ENCODE results near the gene GM2A. TPM values are rescaled to one million over a fixed set of nuclear protein-coding genes. Genes with fewer than 3 reads are reported as not detected.

The GM2A gene
- total and polyA plus RNA-seq, 2 donors: 36.6 to 38.4 TPM

GRCh38 chr5:151317871-151318270 lies 64.9 kb downstream of the GM2A start:
- Histone ChIP-seq H3K36me3 (ENCODE audit: control insufficient read depth in 2 of 2, insufficient read depth in 2 of 2, low read length in 1 of 2) (no peaks in the 10 kb centered on the region), H3K4me1 (ENCODE audit: control insufficient read depth in 2 of 2, insufficient read depth in 2 of 2, low read length in 2 of 2) (no peaks in the 10 kb centered on the region), H3K4me3 (ENCODE audit: low read length in 2 of 2) (no peak overlapping the region), H3K9me3 (ENCODE audit: control insufficient read depth in 2 of 2, insufficient read depth in 1 of 2, low read length in 1 of 2) (peaks cover 0 to 4% of the 10 kb centered on the region in 2 donors), H3K27ac (ENCODE audit: low read depth in 1 of 2, low read length in 1 of 2) (no peak overlapping the region), H3K27me3 (ENCODE audit: control insufficient read depth in 2 of 2, insufficient read depth in 1 of 2, low read length in 1 of 2) (no peaks in the 10 kb centered on the region)
- 92% methylated on average over 2 of the region's 2 CpGs for WGBS
- DNase-seq (ENCODE audit: low read depth in 6 of 9, low spot score in 9 of 9): no peak

DNA sequence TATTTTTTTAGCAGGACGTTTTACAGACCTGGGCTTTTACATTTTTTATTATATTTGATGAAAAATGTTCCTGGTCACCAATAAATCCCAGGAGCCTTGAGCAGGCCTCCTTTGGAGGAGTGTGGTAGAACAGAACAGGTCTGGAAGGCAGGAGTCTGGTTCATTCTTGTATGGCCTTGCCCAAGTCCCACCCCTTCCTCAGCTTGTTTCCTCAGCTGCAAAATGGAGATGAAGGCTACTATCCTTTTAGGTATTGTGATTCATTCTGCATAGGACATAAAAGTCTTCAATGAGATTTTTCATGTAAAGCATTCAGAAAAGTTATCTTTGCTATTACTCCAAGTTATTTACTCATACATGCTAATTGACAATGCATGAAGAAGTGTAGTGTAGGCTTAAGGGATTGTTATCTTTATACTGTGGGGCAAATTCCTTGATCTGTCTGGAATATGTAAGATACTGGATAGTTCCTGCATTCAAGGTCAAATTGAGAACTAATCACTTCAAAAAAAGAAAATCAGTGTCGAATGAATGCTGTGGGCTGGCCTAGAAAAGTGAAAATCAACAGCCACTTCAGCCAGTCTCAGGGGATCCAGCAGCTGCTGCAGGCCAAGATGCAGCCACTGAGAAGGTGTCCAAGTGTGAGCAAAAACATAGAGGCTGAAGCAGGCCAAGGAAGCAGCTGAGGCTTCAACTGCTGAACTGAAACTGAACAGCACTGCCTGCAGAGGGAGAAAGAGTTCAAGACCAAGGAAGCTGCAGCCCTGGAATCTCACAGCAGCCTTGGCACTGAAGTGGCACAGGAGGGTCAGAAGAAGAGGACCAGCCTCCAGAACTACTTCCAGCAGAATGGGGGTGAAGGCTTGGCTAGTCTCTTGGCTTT lies 66.1 kb downstream of the GM2A start:
- no peak overlapping the region for H3K4me3 ChIP-seq (ENCODE audit: low read length in 2 of 2)
- 92% methylated on average over 2 of the region's 2 CpGs for WGBS
- H3K9me3 ChIP-seq (ENCODE audit: control insufficient read depth in 2 of 2, insufficient read depth in 1 of 2, low read length in 1 of 2): peaks cover 0 to 4% of the 10 kb centered on the region in 2 donors
- no peaks in the 10 kb centered on the region for H3K4me1 ChIP-seq (ENCODE audit: control insufficient read depth in 2 of 2, insufficient read depth in 2 of 2, low read length in 2 of 2)
- no peaks in the 10 kb centered on the region for H3K36me3 ChIP-seq (ENCODE audit: control insufficient read depth in 2 of 2, insufficient read depth in 2 of 2, low read length in 1 of 2)
- peak in 2 of 9 donors; percentile 11 to 15 for DNase-seq (ENCODE audit: low read depth in 6 of 9, low spot score in 9 of 9)
- no peaks in the 10 kb centered on the region for H3K27me3 ChIP-seq (ENCODE audit: control insufficient read depth in 2 of 2, insufficient read depth in 1 of 2, low read length in 1 of 2)
- H3K27ac ChIP-seq (ENCODE audit: low read depth in 1 of 2, low read length in 1 of 2): no peak overlapping the region

Other genes with a start within 250 kb of the GM2A start
- 2.7 TPM for gene GPX3, start 232.6 kb upstream of the GM2A start, total RNA-seq
- 412 TPM for gene GPX3, start 232.6 kb upstream of the GM2A start, polyA plus RNA-seq
- gene TNIP1, start 172.2 kb upstream of the GM2A start, total RNA-seq: 54.7 TPM
- gene TNIP1, start 172.2 kb upstream of the GM2A start, polyA plus RNA-seq: 49.9 TPM
- 381 TPM for gene ANXA6, start 95.4 kb upstream of the GM2A start, total RNA-seq
- 122 TPM for gene ANXA6, start 95.4 kb upstream of the GM2A start, polyA plus RNA-seq
- gene CCDC69, start 29.1 kb upstream of the GM2A start, total RNA-seq: 37.9 TPM
- gene CCDC69, start 29.1 kb upstream of the GM2A start, polyA plus RNA-seq: 30.9 TPM
- not detected for gene SLC36A3, start 50.6 kb downstream of the GM2A start, total RNA-seq
- gene SLC36A3, start 50.6 kb downstream of the GM2A start, polyA plus RNA-seq: under 0.01 TPM
- not detected for gene SLC36A2, start 94.4 kb downstream of the GM2A start, total RNA-seq
- 0.02 TPM for gene SLC36A2, start 94.4 kb downstream of the GM2A start, polyA plus RNA-seq
- gene SLC36A1, start 194.4 kb downstream of the GM2A start, total RNA-seq: 7.2 TPM
- gene SLC36A1, start 194.4 kb downstream of the GM2A start, polyA plus RNA-seq: 5.1 TPM